LNCAP (cell line): ENCODE data around the gene GRIK3.

Experiments
- CTCF ChIP-seq: fragments of 450-650 bp; IDR thresholded peaks from 2 replicates; pipeline ENCODE4 v1.5.1; 2017; ENCODE audit warnings: mild to moderate bottlenecking

GRIK3 gene

GRCh38 chr1:36956570-36956969, 77.7 kb downstream of the GRIK3 start:
- no peak for TF ChIP-seq CTCF

GRCh38 chr1:36955016-36955415, 79.3 kb downstream of the GRIK3 start:
- no peak for TF ChIP-seq CTCF

GRCh38 chr1:36953061-36953460, 81.3 kb downstream of the GRIK3 start:
- TF ChIP-seq CTCF: no peak

- TF ChIP-seq CTCF: no peak
Observed at GRCh38 chr1:36951761-36952160, 82.6 kb downstream of the GRIK3 start.

- no peak for TF ChIP-seq CTCF
Observed at GRCh38 chr1:36951292-36951750, 83.0 kb downstream of the GRIK3 start.

- TF ChIP-seq CTCF: no peak
Observed at GRCh38 chr1:36950604-36951291, 83.6 kb downstream of the GRIK3 start.

GRCh38 chr1:36948606-36949005, 85.7 kb downstream of the GRIK3 start:
- no peak for TF ChIP-seq CTCF

- TF ChIP-seq CTCF: no peak
Observed at GRCh38 chr1:36948147-36948546, 86.2 kb downstream of the GRIK3 start.
